DOHH2 (cell line): ENCODE measurements around the gene METTL17.

Experiments
- EZH2phosphoT487 ChIP-seq: fragments of 200-600 bp; sonication (generic); IDR thresholded peaks from 2 replicates; pipeline ENCODE4 v1.6.1; 2017; ENCODE audit warnings: borderline replicate concordance, mild to moderate bottlenecking, antibody characterized with exemption, low read length, moderate library complexity, mixed read lengths
- TF ChIP-seq, protein P1 (sequence below): fragments of 200-600 bp; sonication (generic); IDR thresholded peaks from one replicate; pipeline ENCODE4 v1.5.1; 2014; ENCODE audit warnings: antibody characterized with exemption, mild to moderate bottlenecking, low read depth, low read length; ENCODE audit not compliant: poor library complexity, severe bottlenecking

DNA sequence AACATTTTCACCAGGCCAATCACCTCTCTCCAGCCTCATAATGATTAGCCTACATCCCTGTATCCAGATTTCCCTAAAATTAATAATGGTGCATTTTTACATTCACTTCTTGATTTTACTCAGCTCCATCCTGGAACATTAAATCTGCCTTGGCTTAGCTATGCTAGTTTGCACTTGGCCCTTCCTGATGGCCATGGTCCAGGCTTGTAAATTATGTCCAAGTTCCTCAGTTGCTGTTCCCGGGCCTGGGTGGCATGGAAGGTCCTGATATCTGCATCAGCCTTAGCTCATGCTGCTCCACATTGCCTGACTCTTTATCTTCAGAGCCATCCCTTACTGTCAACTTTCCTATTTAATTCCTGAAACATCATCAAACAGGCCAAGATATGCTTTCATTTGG is 11.1 kb upstream of the METTL17 start:
- TF ChIP-seq, protein P1, sequence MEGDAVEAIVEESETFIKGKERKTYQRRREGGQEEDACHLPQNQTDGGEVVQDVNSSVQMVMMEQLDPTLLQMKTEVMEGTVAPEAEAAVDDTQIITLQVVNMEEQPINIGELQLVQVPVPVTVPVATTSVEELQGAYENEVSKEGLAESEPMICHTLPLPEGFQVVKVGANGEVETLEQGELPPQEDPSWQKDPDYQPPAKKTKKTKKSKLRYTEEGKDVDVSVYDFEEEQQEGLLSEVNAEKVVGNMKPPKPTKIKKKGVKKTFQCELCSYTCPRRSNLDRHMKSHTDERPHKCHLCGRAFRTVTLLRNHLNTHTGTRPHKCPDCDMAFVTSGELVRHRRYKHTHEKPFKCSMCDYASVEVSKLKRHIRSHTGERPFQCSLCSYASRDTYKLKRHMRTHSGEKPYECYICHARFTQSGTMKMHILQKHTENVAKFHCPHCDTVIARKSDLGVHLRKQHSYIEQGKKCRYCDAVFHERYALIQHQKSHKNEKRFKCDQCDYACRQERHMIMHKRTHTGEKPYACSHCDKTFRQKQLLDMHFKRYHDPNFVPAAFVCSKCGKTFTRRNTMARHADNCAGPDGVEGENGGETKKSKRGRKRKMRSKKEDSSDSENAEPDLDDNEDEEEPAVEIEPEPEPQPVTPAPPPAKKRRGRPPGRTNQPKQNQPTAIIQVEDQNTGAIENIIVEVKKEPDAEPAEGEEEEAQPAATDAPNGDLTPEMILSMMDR, result no peak
- TF ChIP-seq EZH2phosphoT487, result no peak
